ENCODE data around the gene ATIC. TPM values are rescaled to one million over a fixed set of nuclear protein-coding genes. Genes with fewer than 3 reads are reported as not detected.

ATIC gene
- polyA plus RNA-seq, 1 experiment = 114 TPM

GRCh38 chr2:215319500-215319899 lies 7.6 kb downstream of the ATIC start:
- no peak for DNase-seq (ENCODE audit: low read depth, low spot score)
- no peak overlapping the region for H3K27ac ChIP-seq (ENCODE audit: low read depth, low read length)
- no peaks in the 10 kb centered on the region for H3K9me3 ChIP-seq (ENCODE audit: control insufficient read depth, insufficient read depth, low read length)
- CTCF ChIA-PET = no interaction called here
- H3K4me3 ChIP-seq (ENCODE audit: low read depth, low read length) = no peak overlapping the region
- POLR2A ChIA-PET = no interaction called here
- TF ChIP-seq CTCF (IDR thresholded peaks at IDR 0.05; ENCODE audit: low read depth, low read length) = no peak
- H3K27me3 ChIP-seq (ENCODE audit: control insufficient read depth, insufficient read depth, low read length) = no peaks in the 10 kb centered on the region

- H3K27ac ChIP-seq (ENCODE audit: low read depth, low read length) = no peak overlapping the region
- no peaks in the 10 kb centered on the region for H3K27me3 ChIP-seq (ENCODE audit: control insufficient read depth, insufficient read depth, low read length)
- TF ChIP-seq CTCF (IDR thresholded peaks at IDR 0.05; ENCODE audit: low read depth, low read length) = no peak
- DNase-seq (ENCODE audit: low read depth, low spot score) = no peak
- CTCF ChIA-PET = no interaction called here
- no peaks in the 10 kb centered on the region for H3K9me3 ChIP-seq (ENCODE audit: control insufficient read depth, insufficient read depth, low read length)
- no peak overlapping the region for H3K4me3 ChIP-seq (ENCODE audit: low read depth, low read length)
- POLR2A ChIA-PET = no interaction called here
Observed at GRCh38 chr2:215320102-215320501, 8.2 kb downstream of the ATIC start.

DNA sequence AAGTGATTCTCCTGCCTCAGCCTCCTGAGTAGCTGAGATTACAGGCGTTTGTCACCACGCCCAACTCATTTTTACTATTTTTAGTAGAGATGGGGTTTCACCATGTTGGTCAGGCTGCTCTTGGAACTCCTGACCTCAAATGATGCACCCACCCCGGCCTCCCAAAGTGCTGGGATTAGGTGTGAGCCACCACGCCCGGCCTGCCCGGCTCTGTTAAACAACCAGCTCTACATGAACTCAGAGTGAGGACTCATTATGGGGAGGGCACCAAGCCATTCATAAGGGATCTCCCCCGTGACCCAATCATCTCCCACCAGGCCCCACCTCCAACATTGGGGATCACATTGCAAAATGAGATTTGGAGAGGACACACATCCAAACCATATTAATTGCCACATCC lies 8.8 kb downstream of the ATIC start:
- H3K27ac ChIP-seq (ENCODE audit: low read depth, low read length) = no peak overlapping the region
- no peak for DNase-seq (ENCODE audit: low read depth, low spot score)
- no peaks in the 10 kb centered on the region for H3K27me3 ChIP-seq (ENCODE audit: control insufficient read depth, insufficient read depth, low read length)
- no peak overlapping the region for H3K4me3 ChIP-seq (ENCODE audit: low read depth, low read length)
- ChIA-PET CTCF (no interaction called here), POLR2A (no interaction called here)
- H3K9me3 ChIP-seq (ENCODE audit: control insufficient read depth, insufficient read depth, low read length) = no peaks in the 10 kb centered on the region
- no peak for TF ChIP-seq CTCF (IDR thresholded peaks at IDR 0.05; ENCODE audit: low read depth, low read length)

GRCh38 chr2:215324811-215325210 lies 13.0 kb downstream of the ATIC start:
- Histone ChIP-seq H3K27ac (ENCODE audit: low read depth, low read length) (no peak overlapping the region), H3K4me3 (ENCODE audit: low read depth, low read length) (no peak overlapping the region), H3K9me3 (ENCODE audit: control insufficient read depth, insufficient read depth, low read length) (no peaks in the 10 kb centered on the region), H3K27me3 (ENCODE audit: control insufficient read depth, insufficient read depth, low read length) (no peaks in the 10 kb centered on the region)
- ChIA-PET CTCF (no interaction called here), POLR2A (no interaction called here)
- no peak for DNase-seq (ENCODE audit: low read depth, low spot score)
- TF ChIP-seq CTCF (IDR thresholded peaks at IDR 0.05; ENCODE audit: low read depth, low read length) = no peak

GRCh38 chr2:215328066-215328465 lies 16.2 kb downstream of the ATIC start:
- H3K27me3 ChIP-seq (ENCODE audit: control insufficient read depth, insufficient read depth, low read length) = no peaks in the 10 kb centered on the region
- CTCF ChIA-PET = no interaction called here
- no peak for DNase-seq (ENCODE audit: low read depth, low spot score)
- no peak overlapping the region for H3K4me3 ChIP-seq (ENCODE audit: low read depth, low read length)
- POLR2A ChIA-PET = no interaction called here
- no peak overlapping the region for H3K27ac ChIP-seq (ENCODE audit: low read depth, low read length)
- no peak for TF ChIP-seq CTCF (IDR thresholded peaks at IDR 0.05; ENCODE audit: low read depth, low read length)
- no peaks in the 10 kb centered on the region for H3K9me3 ChIP-seq (ENCODE audit: control insufficient read depth, insufficient read depth, low read length)

Measured in AG04450 (cell line).